GM23248 (cell line): ENCODE results near the gene AOPEP. TPM values are rescaled to one million over a fixed set of nuclear protein-coding genes. Genes with fewer than 3 reads are reported as not detected.
A peak's percentile ranks its signal among the peaks of the same experiment; 100 is the strongest.

Experiments
- DNase-seq: peaks from one replicate; pipeline ENCODE4 v3.0.0-alpha.2; 2015
- H2AFZ ChIP-seq: fragments of 200-600 bp; sonication (generic); 2 replicates; pipeline ENCODE4 v1.6.1; 2016; ENCODE audit warnings: antibody characterized with exemption
- H3F3A ChIP-seq: fragments of 200-600 bp; sonication (generic); 2 replicates; pipeline ENCODE4 v1.6.1; 2016; ENCODE audit warnings: mild to moderate bottlenecking, antibody characterized with exemption, mixed run types; ENCODE audit not compliant: insufficient read depth
- H3K27ac ChIP-seq: fragments of 200-600 bp; sonication (generic); 2 replicates; pipeline ENCODE4 v1.5.1; 2016; ENCODE audit warnings: mild to moderate bottlenecking
- H3K27me3 ChIP-seq: fragments of 200-600 bp; sonication (generic); replicated peaks from 2 replicates; pipeline ENCODE4 v1.6.1; 2016; ENCODE audit warnings: mild to moderate bottlenecking; ENCODE audit not compliant: insufficient read depth
- H3K36me3 ChIP-seq: fragments of 200-600 bp; sonication (generic); 2 replicates; pipeline ENCODE4 v1.6.1; 2016; ENCODE audit warnings: low read depth, mild to moderate bottlenecking
- H3K4me1 ChIP-seq: fragments of 200-600 bp; sonication (generic); 2 replicates; pipeline ENCODE4 v1.6.1; 2016; ENCODE audit warnings: mild to moderate bottlenecking; ENCODE audit not compliant: insufficient read depth
- H3K4me2 ChIP-seq: fragments of 200-600 bp; sonication (generic); one replicate; pipeline ENCODE4 v1.6.1; 2016; ENCODE audit warnings: mild to moderate bottlenecking; ENCODE audit not compliant: unreplicated experiment
- H3K4me3 ChIP-seq: fragments of 200-600 bp; sonication (generic); 2 replicates; pipeline ENCODE4 v1.5.1; 2016; ENCODE audit warnings: mild to moderate bottlenecking
- H3K79me2 ChIP-seq: fragments of 200-600 bp; sonication (generic); 2 replicates; pipeline ENCODE4 v1.6.1; 2016; ENCODE audit warnings: mild to moderate bottlenecking; ENCODE audit not compliant: insufficient read depth
- H3K9ac ChIP-seq: fragments of 200-600 bp; sonication (generic); 2 replicates; pipeline ENCODE4 v1.6.1; 2016; ENCODE audit warnings: mild to moderate bottlenecking
- H3K9me2 ChIP-seq: fragments of 200-600 bp; sonication (generic); 2 replicates; pipeline ENCODE4 v1.6.1; 2016; ENCODE audit warnings: mixed run types, mild to moderate bottlenecking, moderate library complexity; ENCODE audit not compliant: insufficient read depth
- H3K9me3 ChIP-seq: fragments of 200-600 bp; sonication (generic); one replicate; pipeline ENCODE4 v1.6.1; 2017; ENCODE audit warnings: low read depth
- H4K20me1 ChIP-seq: fragments of 200-600 bp; sonication (generic); 2 replicates; pipeline ENCODE4 v1.6.0; 2016; ENCODE audit not compliant: insufficient read depth
- EZH2 ChIP-seq: fragments of 200-600 bp; sonication (generic); IDR thresholded peaks from 2 replicates; pipeline ENCODE4 v1.6.1; 2018; ENCODE audit warnings: antibody characterized with exemption, mild to moderate bottlenecking; ENCODE audit not compliant: insufficient read depth, poor library complexity, severe bottlenecking
- EZH2phosphoT487 ChIP-seq: fragments of 200-600 bp; sonication (generic); IDR thresholded peaks from 2 replicates; pipeline ENCODE4 v1.6.1; 2018; ENCODE audit warnings: antibody characterized with exemption, moderate library complexity, mild to moderate bottlenecking, low read depth; ENCODE audit not compliant: insufficient read depth
- WGBS, 2 experiments: methylation state at CpG; one replicate each; pipeline ENCODE4 v1.1.6; 2015 to 2017; ENCODE audit warnings: low lambda C conversion rate in 2 of 2, low coverage in 1 of 2; ENCODE audit errors: missing lambda C conversion rate in 2 of 2; 5-methylcytosine and 5-hydroxymethylcytosine counted together
- in situ Hi-C: fragments of 300-500 bp; cut with MboI; formaldehyde crosslinking; loops from 2 replicates; pipeline ENCODE4 v1.15.0; 2020
- polyA plus RNA-seq: library from polyadenylated mRNA; unstranded; fragments of >200 nt; fragmentation: Nextera tagmentation; extraction: Ambion mirVana; gene quantifications from 2 replicates; pipeline ENCODE4 v1.2.1, GENCODE V29; 2016
- total RNA-seq: library from RNA; depleted of rRNA; stranded (reverse); fragments of >200 nt; shearing (Covaris generic); gene quantifications from 2 replicates; pipeline ENCODE4 v1.2.3, GENCODE V29; 2014

AOPEP gene
- total and polyA plus RNA-seq, 2 experiments from 2014 or later: 90.0 to 120 TPM

GRCh38 chr9:94825611-94825958, 99.1 kb downstream of the AOPEP start:
- Histone ChIP-seq H3K36me3 (no peaks in the 10 kb centered on the region), H3K4me3 (no peak overlapping the region), H3K27me3 (no peaks in the 10 kb centered on the region), H3K9ac (no peak overlapping the region), H3K9me3 (no peaks in the 10 kb centered on the region), H4K20me1 (no peaks in the 10 kb centered on the region), H3K9me2 (no peaks in the 10 kb centered on the region), H3K27ac (no peak overlapping the region), H2AFZ (no peak overlapping the region), H3K4me1 (peaks cover 31% of the 10 kb centered on the region), H3F3A (0 out of 2 replicates have a peak, but pooled peaks cover 6% of the 10 kb centered on the region), H3K79me2 (no peaks in the 10 kb centered on the region), H3K4me2 (no peak overlapping the region)
- DNase-seq: no peak
- WGBS, 2 experiments: 44 to 52% methylated on average over 4 of the region's 4 CpGs
- in situ Hi-C loops: no loop called here
- TF ChIP-seq EZH2 (no peak), EZH2phosphoT487 (no peak)

GRCh38 chr9:94826044-94826443, 99.5 kb downstream of the AOPEP start:
- no peak overlapping the region for H2AFZ ChIP-seq
- no peak for DNase-seq
- H3K4me2 ChIP-seq: no peak overlapping the region
- H3K79me2 ChIP-seq: no peaks in the 10 kb centered on the region
- H3K4me1 ChIP-seq: peaks cover 31% of the 10 kb centered on the region
- H3K27me3 ChIP-seq: no peaks in the 10 kb centered on the region
- no peaks in the 10 kb centered on the region for H4K20me1 ChIP-seq
- no peak overlapping the region for H3K4me3 ChIP-seq
- 0 out of 2 replicates have a peak, but pooled peaks cover 6% of the 10 kb centered on the region for H3F3A ChIP-seq
- no peaks in the 10 kb centered on the region for H3K9me3 ChIP-seq
- in situ Hi-C loops: no loop called here
- no peaks in the 10 kb centered on the region for H3K36me3 ChIP-seq
- H3K9ac ChIP-seq: no peak overlapping the region
- WGBS, 2 experiments: 51 to 53% methylated on average over 9 of the region's 9 CpGs
- no peak overlapping the region for H3K27ac ChIP-seq
- TF ChIP-seq EZH2phosphoT487 (no peak), EZH2 (no peak)
- no peaks in the 10 kb centered on the region for H3K9me2 ChIP-seq

DNA sequence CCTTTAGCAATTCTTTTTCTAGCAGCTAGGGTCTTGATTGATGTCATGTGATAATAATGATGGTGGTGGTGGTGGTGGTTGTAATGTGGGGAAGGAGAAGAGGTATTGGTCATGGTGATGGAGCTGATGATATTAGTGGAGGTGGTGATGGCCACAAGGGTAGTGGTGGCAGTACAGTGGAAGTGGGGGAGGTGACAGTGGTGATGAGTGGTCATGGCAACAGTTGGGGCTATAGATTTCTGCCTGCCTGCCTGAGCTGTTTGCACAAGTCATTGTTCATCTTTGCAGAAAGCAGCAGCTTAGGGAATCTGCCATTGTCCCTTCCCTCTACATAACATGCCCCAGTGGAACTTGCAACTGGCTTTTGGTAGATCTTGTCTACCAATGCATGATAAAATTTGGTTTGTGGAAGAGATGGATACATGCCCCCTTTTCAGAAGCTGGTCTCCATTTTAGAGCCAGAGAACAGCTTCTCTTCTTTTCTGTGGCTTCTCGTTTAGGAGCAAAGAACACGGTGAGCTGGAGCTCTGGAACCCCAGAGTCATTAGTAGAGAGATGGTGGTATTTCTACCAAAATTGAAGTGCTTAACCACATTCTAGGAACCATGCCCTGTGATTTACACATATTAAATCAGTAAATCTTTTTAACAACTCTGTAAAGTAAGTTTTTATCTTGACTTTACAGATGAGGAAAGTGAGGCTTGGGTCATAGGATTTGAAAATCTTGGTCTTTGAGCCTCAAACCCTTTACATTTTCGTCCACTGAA, 100.3 kb downstream of the AOPEP start:
- TF ChIP-seq EZH2phosphoT487 (no peak), EZH2 (no peak)
- Histone ChIP-seq H3K27ac (no peak overlapping the region), H3K4me1 (peaks cover 29% of the 10 kb centered on the region), H3K4me3 (no peak overlapping the region), H2AFZ (0 out of 2 replicates have a peak overlapping the region, but pooled peaks have one; percentile 5), H3K9me3 (no peaks in the 10 kb centered on the region), H4K20me1 (no peaks in the 10 kb centered on the region), H3K9me2 (no peaks in the 10 kb centered on the region), H3K36me3 (no peaks in the 10 kb centered on the region), H3F3A (0 out of 2 replicates have a peak, but pooled peaks cover 6% of the 10 kb centered on the region), H3K27me3 (no peaks in the 10 kb centered on the region), H3K79me2 (no peaks in the 10 kb centered on the region), H3K9ac (no peak overlapping the region), H3K4me2 (peak overlapping the region; percentile 18)
- in situ Hi-C loops: no loop called here
- DNase-seq: no peak
- WGBS, 2 experiments: 63 to 66% methylated on average over 3 of the region's 3 CpGs

DNA sequence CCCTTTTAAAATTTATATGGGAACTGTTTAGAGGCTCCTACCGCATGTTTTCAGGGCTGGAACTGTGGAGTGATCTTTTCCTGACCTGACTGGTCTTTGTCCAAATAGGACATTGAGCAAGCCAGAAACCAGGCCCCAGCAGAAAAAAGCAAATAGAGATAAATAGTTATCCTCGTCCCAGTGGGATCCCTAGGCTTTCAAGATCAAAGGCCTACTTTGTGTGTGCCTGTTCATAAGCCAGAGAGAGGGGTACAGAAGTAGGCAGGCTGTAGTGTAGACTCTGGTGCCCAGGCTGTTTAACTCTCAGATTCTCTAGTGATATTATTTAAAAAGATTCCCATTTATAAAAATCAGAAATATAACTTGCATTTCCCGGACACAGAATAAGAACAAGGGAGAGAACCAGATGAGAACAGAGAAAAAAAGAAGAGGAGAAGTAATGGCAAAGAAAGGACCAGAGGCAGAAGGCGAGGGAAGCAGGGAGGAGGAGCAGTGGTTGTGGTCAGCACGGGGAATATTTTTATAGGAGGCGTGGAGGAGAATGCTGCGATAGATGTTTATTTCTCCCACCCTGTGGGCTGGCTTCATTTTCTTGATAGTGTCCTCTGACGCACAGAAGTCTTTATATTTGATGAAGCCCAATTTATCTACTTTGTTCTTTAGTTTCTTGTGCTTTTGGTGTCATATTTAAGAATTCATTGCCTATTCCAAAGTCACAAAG, 101.2 kb downstream of the AOPEP start:
- H3K9me3 ChIP-seq: no peaks in the 10 kb centered on the region
- TF ChIP-seq EZH2phosphoT487 (no peak), EZH2 (no peak)
- H3K79me2 ChIP-seq: no peaks in the 10 kb centered on the region
- no peaks in the 10 kb centered on the region for H3K27me3 ChIP-seq
- no peak overlapping the region for H3K4me3 ChIP-seq
- peak overlapping the region; percentile 5; the same call in 1 of the 2 replicates for H2AFZ ChIP-seq
- WGBS, 2 experiments: 79% methylated on average over 8 of the region's 8 CpGs
- no peaks in the 10 kb centered on the region for H3K9me2 ChIP-seq
- peak overlapping the region; percentile 18 for H3K4me2 ChIP-seq
- no peak for DNase-seq
- no peaks in the 10 kb centered on the region for H3K36me3 ChIP-seq
- peaks cover 20% of the 10 kb centered on the region for H3K4me1 ChIP-seq
- in situ Hi-C loops: no loop called here
- H4K20me1 ChIP-seq: no peaks in the 10 kb centered on the region
- H3F3A ChIP-seq: 0 out of 2 replicates have a peak, but pooled peaks cover under 1% of the 10 kb centered on the region
- no peak overlapping the region for H3K27ac ChIP-seq
- no peak overlapping the region for H3K9ac ChIP-seq
